Progenitor cell of endocrine pancreas (in vitro differentiated cells): Measurements from ENCODE around the gene TXNRD1. TPM values are rescaled to one million over a fixed set of nuclear protein-coding genes. Genes with fewer than 3 reads are reported as not detected.

Experiments used
- DNase-seq: peaks from one replicate; pipeline ENCODE4 v3.0.0; 2021; ENCODE audit warnings: low spot score; ENCODE audit not compliant: unreplicated experiment
- H3K27ac Mint-ChIP-seq: 2 replicates; pipeline ENCODE4 v1.8.0; 2021; ENCODE audit warnings: mild to moderate bottlenecking, moderate library complexity, mixed read lengths
- H3K27me3 Mint-ChIP-seq: 2 replicates; pipeline ENCODE4 v1.8.0; 2021; ENCODE audit warnings: mixed read lengths
- H3K36me3 Mint-ChIP-seq: 2 replicates; pipeline ENCODE4 v1.8.0; 2022; ENCODE audit warnings: mixed read lengths; ENCODE audit not compliant: insufficient read depth
- H3K4me1 Mint-ChIP-seq: 2 replicates; pipeline ENCODE4 v1.8.0; 2021; ENCODE audit warnings: low read depth, mixed read lengths
- H3K4me3 Mint-ChIP-seq: 2 replicates; pipeline ENCODE4 v1.8.0; 2021; ENCODE audit warnings: low read depth, mild to moderate bottlenecking, moderate library complexity, mixed read lengths
- H3K9me3 Mint-ChIP-seq: 2 replicates; pipeline ENCODE4 v1.8.0; 2021; ENCODE audit warnings: low read depth, mixed read lengths
- total RNA-seq: library from RNA; stranded (reverse); gene quantifications from 2 replicates; pipeline ENCODE4 v1.2.1, GENCODE V29; 2021
- TF ChIP-seq, protein P1 (sequence below): fragments of 200-600 bp; sonication (generic); IDR thresholded peaks from one replicate; pipeline ENCODE4 v1.5.0; 2021; ENCODE audit warnings: antibody characterized with exemption, mild to moderate bottlenecking; ENCODE audit not compliant: unreplicated experiment

TXNRD1 gene
- total RNA-seq, 1 donor from 2014 or later, result 116 TPM

GRCh38 chr12:104309446-104309993 is 93.9 kb downstream of the TXNRD1 start:
- H3K4me1 Mint-ChIP-seq, result peaks cover 18% of the 10 kb centered on the region
- H3K36me3 Mint-ChIP-seq, result peaks cover 23% of the 10 kb centered on the region

DNA sequence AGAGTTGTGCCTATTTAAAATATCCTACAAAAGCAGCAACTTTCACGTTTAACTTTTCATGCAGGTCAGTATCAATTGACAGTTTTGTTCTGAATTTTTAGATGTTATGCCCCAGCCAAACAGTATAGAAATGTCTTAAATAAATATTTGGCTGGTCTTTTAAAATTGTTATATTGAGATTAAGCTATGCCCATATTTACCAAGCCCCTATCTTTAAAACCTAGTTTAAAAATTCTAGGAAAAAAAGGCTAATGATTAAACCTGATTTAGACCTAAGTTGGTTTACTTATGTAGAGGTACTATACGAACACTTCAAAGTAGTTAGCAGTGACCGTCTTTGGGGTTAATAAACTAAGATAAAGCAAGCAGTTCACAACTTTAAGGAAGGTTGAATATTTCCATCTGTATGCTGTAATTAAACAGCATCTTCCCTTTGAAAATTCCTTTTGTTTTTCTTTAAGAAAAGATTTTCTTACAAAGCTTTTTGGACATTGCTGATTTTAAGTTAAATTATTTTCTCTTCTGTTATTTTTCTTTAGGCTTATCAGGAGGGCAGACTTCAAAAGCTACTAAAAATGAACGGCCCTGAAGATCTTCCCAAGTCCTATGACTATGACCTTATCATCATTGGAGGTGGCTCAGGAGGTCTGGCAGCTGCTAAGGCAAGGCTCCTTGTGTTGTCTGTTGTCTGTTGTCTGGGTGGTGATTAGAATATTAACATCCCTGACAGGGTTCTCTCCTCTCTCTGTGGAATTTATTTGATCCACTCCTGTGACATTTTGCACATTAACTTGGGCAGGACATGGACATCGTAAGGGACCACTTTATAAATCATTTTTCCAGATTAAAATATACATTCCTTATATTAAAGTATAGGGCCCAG is 95.4 kb downstream of the TXNRD1 start:
- DNase-seq, result no peak
- no peaks in the 10 kb centered on the region for H3K27me3 Mint-ChIP-seq
- no peaks in the 10 kb centered on the region for H3K9me3 Mint-ChIP-seq
- peaks cover 23% of the 10 kb centered on the region for H3K36me3 Mint-ChIP-seq
- no peak overlapping the region for H3K4me3 Mint-ChIP-seq
- TF ChIP-seq, protein P1, sequence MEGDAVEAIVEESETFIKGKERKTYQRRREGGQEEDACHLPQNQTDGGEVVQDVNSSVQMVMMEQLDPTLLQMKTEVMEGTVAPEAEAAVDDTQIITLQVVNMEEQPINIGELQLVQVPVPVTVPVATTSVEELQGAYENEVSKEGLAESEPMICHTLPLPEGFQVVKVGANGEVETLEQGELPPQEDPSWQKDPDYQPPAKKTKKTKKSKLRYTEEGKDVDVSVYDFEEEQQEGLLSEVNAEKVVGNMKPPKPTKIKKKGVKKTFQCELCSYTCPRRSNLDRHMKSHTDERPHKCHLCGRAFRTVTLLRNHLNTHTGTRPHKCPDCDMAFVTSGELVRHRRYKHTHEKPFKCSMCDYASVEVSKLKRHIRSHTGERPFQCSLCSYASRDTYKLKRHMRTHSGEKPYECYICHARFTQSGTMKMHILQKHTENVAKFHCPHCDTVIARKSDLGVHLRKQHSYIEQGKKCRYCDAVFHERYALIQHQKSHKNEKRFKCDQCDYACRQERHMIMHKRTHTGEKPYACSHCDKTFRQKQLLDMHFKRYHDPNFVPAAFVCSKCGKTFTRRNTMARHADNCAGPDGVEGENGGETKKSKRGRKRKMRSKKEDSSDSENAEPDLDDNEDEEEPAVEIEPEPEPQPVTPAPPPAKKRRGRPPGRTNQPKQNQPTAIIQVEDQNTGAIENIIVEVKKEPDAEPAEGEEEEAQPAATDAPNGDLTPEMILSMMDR, result no peak
- no peak overlapping the region for H3K27ac Mint-ChIP-seq
- peaks cover 18% of the 10 kb centered on the region for H3K4me1 Mint-ChIP-seq

More at GRCh38 chr12:104309446-104309993, 93.9 kb downstream of the TXNRD1 start:
- DNase-seq, result no peak
- H3K27me3 Mint-ChIP-seq, result no peaks in the 10 kb centered on the region
- TF ChIP-seq, protein P1, result no peak
- no peak overlapping the region for H3K4me3 Mint-ChIP-seq
- no peaks in the 10 kb centered on the region for H3K9me3 Mint-ChIP-seq
- H3K27ac Mint-ChIP-seq, result peak overlapping the region; percentile 3

GRCh38 chr12:104312202-104312601 is 96.6 kb downstream of the TXNRD1 start:
- no peaks in the 10 kb centered on the region for H3K9me3 Mint-ChIP-seq
- no peak for DNase-seq
- H3K4me1 Mint-ChIP-seq, result peaks cover 13% of the 10 kb centered on the region
- H3K4me3 Mint-ChIP-seq, result no peak overlapping the region
- no peaks in the 10 kb centered on the region for H3K27me3 Mint-ChIP-seq
- TF ChIP-seq, protein P1, result no peak
- peaks cover 24% of the 10 kb centered on the region for H3K36me3 Mint-ChIP-seq
- no peak overlapping the region for H3K27ac Mint-ChIP-seq

DNA sequence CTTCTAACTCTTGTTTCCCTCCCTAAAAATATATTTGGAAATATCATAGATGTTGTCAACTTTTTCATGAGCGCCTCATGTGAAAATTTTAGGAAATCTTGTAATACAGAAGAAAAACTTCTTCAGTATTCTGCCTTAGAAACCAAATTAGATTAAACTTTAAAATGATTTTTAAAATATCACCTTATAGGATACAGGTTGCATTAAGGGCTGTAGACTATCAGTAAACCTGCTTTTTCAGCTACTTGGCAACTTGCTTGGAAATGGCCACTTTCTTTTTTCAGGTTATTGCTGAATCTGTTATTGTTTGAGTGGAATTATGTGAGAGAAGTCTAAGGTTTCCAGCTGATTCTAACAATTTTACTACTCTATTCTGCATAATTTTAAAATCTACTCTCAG is 97.1 kb downstream of the TXNRD1 start:
- Mint-ChIP-seq H3K9me3 (no peaks in the 10 kb centered on the region), H3K36me3 (peaks cover 24% of the 10 kb centered on the region), H3K4me1 (peaks cover 9% of the 10 kb centered on the region), H3K27ac (no peak overlapping the region), H3K27me3 (no peaks in the 10 kb centered on the region), H3K4me3 (no peak overlapping the region)
- TF ChIP-seq, protein P1, result no peak
- DNase-seq, result no peak

DNA sequence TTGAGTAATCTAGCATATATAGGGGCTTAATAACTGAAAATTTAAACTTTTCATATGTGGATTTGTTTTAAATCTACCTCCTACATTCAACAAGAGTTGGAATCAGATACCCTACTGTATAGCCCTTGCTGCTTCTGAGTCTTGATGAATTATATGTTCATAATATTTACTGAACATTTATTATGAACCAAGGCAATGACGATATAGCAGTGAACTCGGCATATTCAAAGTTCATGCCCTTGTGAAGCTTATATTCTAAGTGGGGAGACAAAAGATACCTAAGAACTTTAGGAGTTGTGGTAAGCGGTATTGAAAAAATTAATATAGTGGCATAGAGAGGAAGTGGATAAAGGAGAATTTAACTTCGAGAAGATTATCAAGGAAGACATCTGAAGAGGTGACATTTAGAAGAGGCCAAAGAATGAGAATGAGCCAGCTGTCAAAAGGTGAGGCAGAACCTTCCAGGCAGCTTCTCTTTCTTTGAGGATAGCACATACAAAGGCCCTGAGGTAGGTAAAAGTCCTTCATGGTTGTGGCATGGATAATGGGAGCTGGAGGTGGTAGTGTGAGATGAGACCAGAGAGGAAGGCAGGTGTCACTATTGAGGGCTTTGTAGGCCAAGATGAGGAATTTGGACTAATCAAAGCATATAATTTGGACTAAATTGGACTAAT is 98.1 kb downstream of the TXNRD1 start:
- H3K27ac Mint-ChIP-seq, result no peak overlapping the region
- TF ChIP-seq, protein P1, result no peak
- DNase-seq, result no peak
- H3K27me3 Mint-ChIP-seq, result no peaks in the 10 kb centered on the region
- no peak overlapping the region for H3K4me3 Mint-ChIP-seq
- peaks cover 26% of the 10 kb centered on the region for H3K36me3 Mint-ChIP-seq
- H3K4me1 Mint-ChIP-seq, result peaks cover 8% of the 10 kb centered on the region
- H3K9me3 Mint-ChIP-seq, result no peaks in the 10 kb centered on the region
